HG02973 (cell line): ENCODE data around the gene PAPOLB.

Experiments used
- ATAC-seq: cut with Tn5 transposase; IDR thresholded peaks from one replicate; pipeline ENCODE4 v1.9.1; 2021; ENCODE audit warnings: moderate library complexity; ENCODE audit not compliant: unreplicated experiment

The PAPOLB gene

GRCh38 chr7:4842319-4843064, 19.3 kb downstream of the PAPOLB start:
- no peak for ATAC-seq

- no peak for ATAC-seq
Measured at GRCh38 chr7:4841836-4842235, 20.0 kb downstream of the PAPOLB start.

DNA sequence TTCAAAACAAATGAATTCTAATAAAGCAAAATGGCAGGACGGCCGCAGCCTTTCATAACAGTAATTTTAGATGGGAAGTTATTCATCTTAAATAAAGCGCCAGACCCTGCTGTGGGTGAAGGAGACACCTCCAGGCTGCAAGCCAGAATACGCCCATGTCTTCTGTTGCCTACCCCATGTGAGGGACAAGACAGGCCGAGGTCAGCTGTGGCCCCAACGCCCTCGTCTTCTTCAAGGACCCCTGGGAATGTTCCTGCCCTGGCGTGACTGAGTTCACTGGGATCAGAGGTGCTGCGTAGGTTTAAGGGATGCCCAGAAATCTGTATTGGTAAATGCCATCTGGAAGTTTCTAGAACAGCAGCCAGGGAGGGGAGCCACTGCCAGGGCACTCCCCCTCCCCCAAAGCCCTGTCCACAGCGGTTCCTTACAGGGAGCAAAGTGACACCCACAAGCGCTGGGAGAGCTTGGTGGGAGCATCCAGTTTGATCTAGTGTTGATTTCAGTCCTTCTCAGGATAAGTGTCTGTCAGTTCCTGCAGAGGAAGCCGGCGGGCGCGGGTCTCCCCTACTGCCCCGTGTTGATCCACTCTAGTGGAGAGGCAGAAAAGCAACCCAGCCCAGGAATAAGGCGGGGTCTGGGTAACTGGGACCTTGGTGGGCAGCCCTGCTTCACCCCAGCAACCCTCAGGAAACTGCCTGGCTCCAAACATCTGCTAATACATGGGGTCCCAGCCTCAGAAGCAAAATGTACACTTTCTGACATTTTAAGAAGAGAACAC, 20.6 kb downstream of the PAPOLB start:
- ATAC-seq, result no peak

- no peak for ATAC-seq
Measured at GRCh38 chr7:4840079-4840501, 21.7 kb downstream of the PAPOLB start.

DNA sequence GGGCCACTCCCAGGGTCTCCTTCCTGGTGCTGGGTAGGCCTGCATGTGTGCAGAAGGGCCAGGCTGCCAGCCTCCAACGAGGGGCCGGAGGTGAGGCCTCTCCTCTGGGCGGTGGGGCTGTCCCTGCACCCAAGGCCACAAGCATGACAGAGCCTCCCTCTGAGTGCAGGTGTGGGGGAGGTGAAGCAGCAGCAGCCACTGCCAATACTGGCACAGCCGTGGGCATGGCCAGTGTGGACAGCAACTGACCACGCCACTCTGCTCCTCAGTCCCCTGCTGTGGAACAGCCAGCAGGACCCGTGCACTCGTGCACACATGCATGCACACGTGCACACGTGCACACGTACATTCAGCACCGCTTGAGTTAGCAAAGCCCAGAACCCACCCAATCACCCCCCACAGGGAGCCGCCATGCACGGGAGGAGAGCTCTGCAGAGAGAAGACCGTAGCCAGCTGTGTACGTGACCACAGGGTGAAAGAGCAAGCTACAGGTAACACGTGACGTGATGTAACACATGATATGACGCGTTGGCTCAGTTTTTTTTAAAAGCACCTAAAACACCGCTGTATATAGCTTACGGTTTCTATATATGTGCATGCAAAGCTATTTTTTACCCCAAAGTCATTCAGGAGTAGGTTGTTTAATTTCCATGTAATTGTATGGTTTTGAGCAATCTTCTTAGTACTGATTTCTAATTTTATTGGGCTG, 23.1 kb downstream of the PAPOLB start:
- no peak for ATAC-seq

GRCh38 chr7:4837803-4838625, 23.8 kb downstream of the PAPOLB start:
- ATAC-seq, result no peak

DNA sequence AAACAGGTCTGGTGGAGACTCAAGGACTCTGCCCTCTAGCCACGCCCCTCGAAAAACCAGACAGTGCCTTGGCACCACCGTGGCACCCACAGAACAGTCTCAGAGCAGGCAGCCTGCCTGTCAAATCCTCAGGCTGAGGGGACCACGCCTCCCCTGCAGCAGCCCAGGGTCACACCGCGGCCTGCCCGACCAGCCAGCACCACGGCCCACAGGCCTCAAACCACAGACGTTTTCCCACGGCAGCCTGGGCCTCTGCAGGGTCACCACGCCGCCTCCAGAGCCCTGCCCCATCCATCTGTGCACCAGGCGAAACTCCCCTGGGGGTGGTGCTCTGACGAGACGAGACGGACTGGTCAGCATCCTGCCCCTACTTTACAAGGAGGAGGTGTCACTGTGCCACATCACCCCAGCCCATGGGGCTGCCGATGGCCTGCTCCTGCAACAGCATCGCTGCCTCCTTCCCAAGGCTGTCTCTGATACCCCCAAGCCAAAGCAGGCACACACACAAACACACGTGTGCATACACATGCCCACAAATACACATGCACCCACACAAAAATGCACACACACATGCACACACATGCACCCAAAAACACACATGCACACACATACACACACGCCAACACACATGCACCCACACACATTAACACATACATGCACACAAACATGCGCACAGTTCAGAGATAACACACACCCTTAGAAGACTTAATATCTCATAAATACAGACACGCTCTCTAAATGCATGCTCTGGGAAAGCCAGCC, 24.6 kb downstream of the PAPOLB start:
- no peak for ATAC-seq

GRCh38 chr7:4836206-4836661, 25.6 kb downstream of the PAPOLB start:
- no peak for ATAC-seq

DNA sequence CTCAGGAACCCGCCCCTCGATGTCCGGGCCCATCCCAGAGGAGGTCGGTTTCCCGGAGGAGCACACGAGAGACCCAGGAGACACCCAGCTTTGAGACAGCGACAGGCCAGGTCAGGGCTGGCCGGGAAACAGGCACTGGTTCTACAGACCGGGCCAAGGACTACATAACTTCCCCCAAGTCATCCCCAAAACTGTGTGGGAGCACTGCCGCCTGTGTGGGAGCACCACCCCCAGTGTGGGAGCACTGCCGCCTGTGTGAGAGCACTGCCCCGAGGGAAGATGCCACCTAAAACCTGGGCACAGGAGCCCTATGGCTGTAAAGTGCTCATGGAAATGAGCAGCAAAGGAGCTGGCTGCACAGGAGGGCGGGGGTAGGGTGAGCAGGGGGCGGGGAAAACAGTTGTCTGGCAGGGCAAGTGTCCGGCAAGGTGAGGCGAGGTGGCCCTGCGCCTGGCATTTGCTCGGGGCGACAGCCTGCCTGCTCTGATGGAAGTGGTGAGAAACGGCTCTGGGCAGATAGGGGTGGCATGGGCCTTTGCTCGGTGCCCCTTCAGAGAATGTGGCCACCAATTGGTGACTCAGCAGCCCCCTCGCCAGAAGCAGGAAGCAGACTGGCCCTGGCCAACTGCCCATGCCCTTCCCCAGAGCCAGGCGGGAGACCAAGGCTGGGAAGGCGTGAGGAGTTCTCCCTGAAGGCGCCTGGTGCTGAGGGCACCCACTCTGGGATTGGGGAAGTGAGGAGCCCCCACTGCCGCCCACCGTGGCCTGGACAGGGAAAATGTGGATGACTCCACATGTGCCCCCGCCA, 26.2 kb downstream of the PAPOLB start:
- ATAC-seq, result no peak

DNA sequence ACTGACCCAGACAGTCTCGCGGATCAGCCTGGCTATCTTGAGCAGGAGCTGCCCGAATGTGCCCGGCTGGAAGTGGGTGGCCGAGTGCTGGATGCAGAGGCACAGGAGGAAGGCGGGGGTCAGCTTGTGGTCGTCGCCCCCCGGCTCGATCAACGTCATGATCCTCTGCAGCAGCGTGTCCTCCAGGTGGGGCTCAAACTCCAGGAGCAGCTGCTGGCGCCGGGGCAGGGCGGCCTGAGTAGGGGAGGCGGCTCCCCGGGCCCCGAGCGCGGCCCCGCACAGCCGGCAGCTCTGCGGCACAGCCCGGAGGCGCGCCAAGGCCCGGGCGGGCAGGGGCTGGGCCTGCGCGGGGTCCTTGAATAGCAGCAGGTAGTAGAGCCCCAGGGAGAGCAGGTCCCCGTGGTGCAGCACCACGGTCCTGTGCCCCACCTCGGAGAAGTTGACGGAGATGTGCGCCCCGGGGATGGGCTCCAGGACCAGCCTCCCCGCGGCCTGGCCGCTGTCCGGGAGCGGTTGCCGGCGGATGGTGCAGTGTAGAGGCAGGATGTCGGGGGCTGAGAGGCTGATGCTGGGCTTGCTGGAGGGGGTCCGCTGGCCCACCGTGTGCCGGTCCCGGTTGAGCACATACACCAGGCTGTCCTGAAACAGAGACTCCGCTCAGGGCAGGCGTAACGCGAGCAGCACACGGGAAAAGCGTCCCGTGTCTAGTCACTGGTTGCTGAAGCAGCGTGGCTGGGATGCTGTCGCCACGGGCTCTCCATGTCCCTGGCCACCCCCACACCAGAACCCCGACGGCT, 27.0 kb downstream of the PAPOLB start:
- ATAC-seq, result no peak

- no peak for ATAC-seq
Measured at GRCh38 chr7:4833691-4834600, 27.9 kb downstream of the PAPOLB start.

DNA sequence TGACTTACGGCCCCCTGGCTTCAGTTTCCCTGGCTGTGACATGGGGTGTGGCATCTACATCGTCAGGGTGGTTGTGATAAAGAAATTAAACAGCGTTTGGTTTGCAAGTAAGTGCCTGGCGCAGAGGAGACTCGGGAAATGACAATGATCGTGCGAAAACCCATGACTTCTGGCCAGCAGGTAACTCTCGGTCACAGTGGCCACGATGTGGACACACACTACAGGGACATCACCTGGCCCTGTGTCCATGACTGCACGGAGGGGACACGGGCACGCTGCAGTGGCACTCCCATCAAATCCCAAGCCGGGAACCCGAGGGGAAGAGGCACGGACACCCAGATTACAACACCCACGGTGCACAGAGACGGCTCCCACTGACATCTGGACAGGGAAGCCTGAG, 28.7 kb downstream of the PAPOLB start:
- ATAC-seq, result no peak

- ATAC-seq, result no peak
Measured at GRCh38 chr7:4832711-4833110, 29.1 kb downstream of the PAPOLB start.

- no peak for ATAC-seq
Measured at GRCh38 chr7:4831723-4832495, 29.9 kb downstream of the PAPOLB start.

- ATAC-seq, result no peak
Measured at GRCh38 chr7:4830176-4830575, 31.7 kb downstream of the PAPOLB start.

DNA sequence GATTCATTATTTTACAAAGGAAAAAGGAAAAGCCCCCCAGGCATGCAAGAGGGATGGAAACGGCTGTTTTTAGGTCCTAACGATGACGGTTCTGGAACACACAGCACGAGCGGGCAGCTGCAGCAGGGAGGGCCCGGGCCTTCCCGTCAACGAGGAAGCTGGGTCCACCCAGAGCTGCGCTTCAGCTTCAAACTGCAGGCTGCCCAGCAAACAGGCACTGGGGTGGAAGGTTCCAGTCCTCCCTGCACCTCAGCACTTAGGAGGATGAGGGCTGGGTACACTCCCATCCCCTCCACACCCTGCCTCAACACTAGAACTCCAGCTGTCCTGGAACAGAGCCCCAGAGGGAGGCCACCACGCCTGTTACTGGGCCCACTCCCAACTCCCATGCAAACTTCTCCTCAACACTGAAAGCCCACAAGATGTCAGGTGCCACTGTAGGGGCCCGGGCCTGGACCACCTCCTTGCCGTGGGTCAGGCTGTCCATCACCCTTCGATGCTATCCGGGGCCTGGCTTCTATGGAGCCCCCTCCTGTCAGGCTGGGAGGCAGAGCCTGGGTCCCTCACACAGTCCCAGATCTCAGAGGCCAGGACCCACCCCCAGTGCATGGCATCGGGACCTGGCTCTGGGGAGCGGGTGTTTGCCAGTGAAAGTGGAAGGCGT, 33.0 kb downstream of the PAPOLB start:
- ATAC-seq, result no peak
